Neutrophil (primary cell): Measurements from ENCODE around the gene SUSD2.

Source experiments
- H3K27ac ChIP-seq: fragments of 200-600 bp; sonication (generic); 2 replicates; pipeline ENCODE4 v1.5.1; 2016; ENCODE audit warnings: mild to moderate bottlenecking, moderate library complexity
- H3K27me3 ChIP-seq: fragments of 200-600 bp; sonication (generic); 2 replicates; pipeline ENCODE4 v1.6.0; 2016; ENCODE audit warnings: mild to moderate bottlenecking
- H3K36me3 ChIP-seq: fragments of 200-600 bp; sonication (generic); 2 replicates; pipeline ENCODE4 v1.5.1; 2017
- H3K4me1 ChIP-seq, 2 experiments: fragments of 200-600 bp in 1 of 2; sonication (generic) in 1 of 2; 1 replicate in 1 of 2; 2 replicates in 1 of 2; pipeline versions ENCODE4 v1.5.1 to v1.6.1; 2013 to 2016; ENCODE audit warnings: low read depth in 1 of 2, low read length in 1 of 2, mild to moderate bottlenecking in 1 of 2, moderate library complexity in 1 of 2; ENCODE audit not compliant: control insufficient read depth in 1 of 2, insufficient read depth in 1 of 2
- H3K4me3 ChIP-seq, 2 experiments: fragments of 200-600 bp in 1 of 2; sonication (generic) in 1 of 2; 1 replicate in 1 of 2; 2 replicates in 1 of 2; pipeline ENCODE4 v1.5.1; 2013 to 2016; ENCODE audit warnings: low read depth in 1 of 2, low read length in 1 of 2, mild to moderate bottlenecking in 1 of 2, moderate library complexity in 1 of 2
- H3K9me3 ChIP-seq: fragments of 200-600 bp; sonication (generic); 2 replicates; pipeline ENCODE4 v1.5.1; 2016
- TF ChIP-seq, protein P1 (sequence below): fragments of 200-600 bp; sonication (generic); IDR thresholded peaks from 2 replicates; pipeline ENCODE4 v1.5.1; 2016; ENCODE audit warnings: antibody characterized with exemption

SUSD2 gene

DNA sequence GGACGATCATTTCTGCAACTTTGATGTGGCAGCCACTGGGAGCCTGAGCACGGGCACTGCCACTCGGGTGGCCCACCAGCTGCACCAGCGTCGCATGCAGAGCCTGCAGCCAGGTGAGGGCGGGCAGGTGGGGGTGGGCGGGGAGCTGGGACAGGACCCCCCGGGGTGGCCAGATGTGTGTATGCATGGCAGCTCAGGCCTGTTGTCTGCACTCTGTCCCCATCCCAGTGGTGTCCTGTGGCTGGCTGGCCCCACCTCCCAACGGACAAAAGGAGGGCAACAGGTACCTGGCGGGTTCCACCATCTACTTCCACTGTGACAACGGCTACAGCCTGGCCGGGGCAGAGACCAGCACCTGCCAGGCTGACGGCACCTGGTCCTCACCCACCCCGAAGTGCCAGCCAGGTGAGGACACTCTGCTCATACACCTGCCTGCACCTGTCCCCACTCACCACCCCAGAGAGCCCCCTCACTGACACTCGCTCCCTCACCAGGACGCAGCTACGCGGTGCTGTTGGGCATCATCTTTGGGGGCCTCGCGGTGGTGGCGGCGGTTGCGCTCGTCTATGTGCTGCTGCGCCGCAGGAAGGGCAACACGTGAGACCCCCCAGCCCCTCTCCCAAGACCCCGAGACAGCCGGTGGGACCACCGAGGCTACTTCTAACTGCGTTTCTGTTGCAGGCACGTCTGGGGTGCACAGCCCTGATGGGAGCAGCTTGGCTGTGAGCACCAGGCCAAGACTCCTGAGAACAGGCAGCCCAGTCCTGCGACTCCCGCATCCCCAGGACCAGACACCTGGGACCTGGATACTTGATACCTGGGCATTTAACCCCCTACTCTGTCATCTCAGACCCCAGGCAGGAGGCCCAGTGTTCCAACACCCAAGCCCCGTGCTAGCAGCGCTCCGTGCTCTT is 6.7 kb downstream of the SUSD2 start:
- H3K4me3 ChIP-seq: no peak overlapping the region
- no peaks in the 10 kb centered on the region for H3K36me3 ChIP-seq
- TF ChIP-seq, protein P1, sequence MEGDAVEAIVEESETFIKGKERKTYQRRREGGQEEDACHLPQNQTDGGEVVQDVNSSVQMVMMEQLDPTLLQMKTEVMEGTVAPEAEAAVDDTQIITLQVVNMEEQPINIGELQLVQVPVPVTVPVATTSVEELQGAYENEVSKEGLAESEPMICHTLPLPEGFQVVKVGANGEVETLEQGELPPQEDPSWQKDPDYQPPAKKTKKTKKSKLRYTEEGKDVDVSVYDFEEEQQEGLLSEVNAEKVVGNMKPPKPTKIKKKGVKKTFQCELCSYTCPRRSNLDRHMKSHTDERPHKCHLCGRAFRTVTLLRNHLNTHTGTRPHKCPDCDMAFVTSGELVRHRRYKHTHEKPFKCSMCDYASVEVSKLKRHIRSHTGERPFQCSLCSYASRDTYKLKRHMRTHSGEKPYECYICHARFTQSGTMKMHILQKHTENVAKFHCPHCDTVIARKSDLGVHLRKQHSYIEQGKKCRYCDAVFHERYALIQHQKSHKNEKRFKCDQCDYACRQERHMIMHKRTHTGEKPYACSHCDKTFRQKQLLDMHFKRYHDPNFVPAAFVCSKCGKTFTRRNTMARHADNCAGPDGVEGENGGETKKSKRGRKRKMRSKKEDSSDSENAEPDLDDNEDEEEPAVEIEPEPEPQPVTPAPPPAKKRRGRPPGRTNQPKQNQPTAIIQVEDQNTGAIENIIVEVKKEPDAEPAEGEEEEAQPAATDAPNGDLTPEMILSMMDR: no peak

DNA sequence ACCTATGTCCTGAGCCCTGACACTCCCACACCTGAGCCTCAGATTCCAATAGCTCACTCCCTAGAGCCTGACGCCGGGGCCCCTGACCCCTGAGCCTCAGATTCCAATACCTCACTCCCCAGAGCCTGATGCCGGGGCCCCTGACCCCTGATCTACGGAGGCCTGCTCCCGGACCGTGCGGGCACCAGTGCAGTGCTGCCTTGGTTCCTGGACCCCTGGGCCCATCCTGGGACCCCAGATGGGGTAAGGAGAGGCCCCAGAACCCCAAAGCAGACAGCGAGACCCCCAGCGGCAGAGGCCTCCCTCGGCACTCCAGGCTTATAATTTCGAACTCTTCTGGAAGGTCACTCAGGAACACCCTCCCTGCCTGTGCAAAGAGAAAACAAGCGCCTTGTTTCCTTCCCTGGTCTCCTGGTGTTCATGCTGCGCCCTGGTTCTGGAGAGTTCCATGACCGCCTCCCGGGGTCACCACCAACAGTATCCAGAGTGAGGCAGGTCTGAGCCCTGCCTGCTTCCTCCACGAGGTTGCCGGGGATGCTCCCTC is 7.5 kb downstream of the SUSD2 start:
- Histone ChIP-seq H3K4me1 (peaks cover 12 to 13% of the 10 kb centered on the region in 2 experiments), H3K4me3 (no peak overlapping the region), H3K9me3 (no peaks in the 10 kb centered on the region), H3K36me3 (no peaks in the 10 kb centered on the region), H3K27ac (no peak overlapping the region), H3K27me3 (no peaks in the 10 kb centered on the region)
- TF ChIP-seq, protein P1: no peak

More for the DNA sequence above, 6.7 kb downstream of the SUSD2 start:
- Histone ChIP-seq H3K27ac (no peak overlapping the region), H3K9me3 (no peaks in the 10 kb centered on the region), H3K4me1 (peaks cover 12 to 13% of the 10 kb centered on the region in 2 experiments), H3K27me3 (no peaks in the 10 kb centered on the region)

DNA sequence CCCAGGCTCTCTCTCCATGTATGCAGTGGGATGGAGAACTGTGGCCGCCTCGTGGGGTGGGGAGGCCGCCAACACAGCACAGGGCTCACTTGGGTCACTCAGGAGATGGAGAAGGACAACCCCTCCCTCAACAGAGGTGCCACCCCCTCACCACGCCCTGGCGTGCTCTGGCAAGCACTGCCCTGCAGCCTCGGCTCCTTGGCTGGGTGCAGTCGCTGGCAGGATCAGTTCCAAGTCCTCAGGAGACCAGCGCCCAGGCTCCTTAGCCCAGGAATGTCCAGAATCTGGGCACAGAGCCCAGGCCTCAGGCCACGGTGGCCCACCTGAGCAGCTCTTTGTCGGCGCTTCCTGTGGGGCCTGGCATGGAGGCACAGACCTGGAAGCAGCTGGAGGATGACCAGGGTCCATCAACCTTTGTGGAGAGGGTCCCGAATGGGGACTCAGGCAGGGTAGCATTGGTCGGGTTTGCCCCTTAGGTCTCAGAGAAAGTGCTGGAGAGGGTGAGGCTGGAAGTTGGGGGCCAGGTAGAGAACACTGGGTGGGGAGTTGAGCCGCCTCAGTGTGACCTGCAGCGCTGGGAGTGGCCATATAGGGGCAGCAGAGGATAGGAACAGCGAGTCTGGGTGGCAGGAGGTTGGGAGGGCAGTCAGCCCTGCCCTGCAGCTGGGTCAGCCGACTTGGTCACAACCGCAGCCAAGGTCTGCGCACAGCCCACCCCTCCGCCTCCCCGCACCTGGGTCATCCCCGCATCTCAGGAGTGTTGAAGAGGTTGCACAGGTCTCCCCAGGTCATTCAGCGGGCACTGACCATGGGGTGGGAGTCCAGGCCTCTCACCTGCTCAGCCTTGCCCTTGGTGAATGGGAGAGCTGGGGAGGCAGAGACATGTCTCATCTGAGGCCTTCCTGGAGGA is 8.2 kb downstream of the SUSD2 start:
- TF ChIP-seq, protein P1: peak; percentile 94
- no peaks in the 10 kb centered on the region for H3K27me3 ChIP-seq
- H3K4me1 ChIP-seq: peaks cover 12 to 13% of the 10 kb centered on the region in 2 experiments
- no peaks in the 10 kb centered on the region for H3K9me3 ChIP-seq
- H3K27ac ChIP-seq: peak overlapping the region; percentile 44
- H3K36me3 ChIP-seq: no peaks in the 10 kb centered on the region
- H3K4me3 ChIP-seq: peak overlapping the region in 1 of 2 experiments; percentile 31

DNA sequence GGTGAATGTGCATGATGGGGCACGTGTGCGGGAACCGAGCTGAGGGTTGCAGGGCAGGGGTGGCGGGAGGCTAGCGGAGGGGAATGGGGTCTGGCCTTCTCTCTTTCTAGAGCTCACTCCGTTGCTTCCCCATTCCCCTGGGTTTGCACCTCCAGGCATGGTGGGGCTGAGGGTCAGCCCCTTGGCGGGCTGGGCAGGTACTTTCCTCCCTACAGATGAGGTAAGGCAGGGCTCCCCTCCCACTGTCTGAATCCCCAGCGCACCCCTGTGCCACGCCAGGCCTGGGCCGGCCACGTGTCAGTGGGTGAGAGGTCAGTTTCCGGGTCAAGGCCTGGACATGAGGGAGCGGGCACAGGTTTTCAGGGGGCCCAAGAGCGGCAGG is 8.9 kb downstream of the SUSD2 start:
- H3K36me3 ChIP-seq: no peaks in the 10 kb centered on the region
- no peak overlapping the region for H3K27ac ChIP-seq
- H3K4me3 ChIP-seq: no peak overlapping the region
- peaks cover 12 to 13% of the 10 kb centered on the region in 2 experiments for H3K4me1 ChIP-seq
- TF ChIP-seq, protein P1: no peak
- no peaks in the 10 kb centered on the region for H3K27me3 ChIP-seq
- H3K9me3 ChIP-seq: no peaks in the 10 kb centered on the region

DNA sequence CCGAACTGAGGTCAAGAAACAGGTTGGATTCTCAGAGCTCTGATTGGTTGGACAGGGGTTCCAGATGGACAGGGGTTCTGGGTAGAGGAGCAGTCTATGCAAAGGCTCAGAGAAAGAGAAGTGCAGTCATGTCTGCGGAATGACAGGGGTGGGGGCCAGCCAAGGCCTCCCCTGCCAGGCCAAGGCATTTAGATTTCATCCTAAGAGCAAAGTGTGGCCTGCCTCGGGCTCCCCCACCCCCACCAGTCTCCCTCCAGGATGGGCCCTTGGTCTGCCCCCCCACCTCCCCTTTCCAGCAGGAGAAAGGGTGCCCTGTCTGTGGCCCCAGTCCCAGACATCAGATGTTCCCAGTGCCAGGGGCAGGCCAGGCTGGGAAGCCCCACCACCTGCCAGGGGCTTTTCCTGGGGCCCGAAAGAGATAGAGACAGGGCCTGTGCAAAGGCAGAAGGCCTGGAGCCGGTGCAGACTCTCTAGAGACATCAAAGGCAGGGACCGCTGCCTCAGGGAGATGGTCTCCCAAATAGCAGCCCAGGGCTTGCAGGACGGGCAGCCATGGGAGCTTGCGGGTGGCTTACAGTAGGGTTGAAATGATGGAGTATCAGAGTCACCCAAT is 9.4 kb downstream of the SUSD2 start:
- Histone ChIP-seq H3K27me3 (no peaks in the 10 kb centered on the region), H3K36me3 (no peaks in the 10 kb centered on the region), H3K4me1 (peaks cover 12 to 13% of the 10 kb centered on the region in 2 experiments), H3K27ac (no peak overlapping the region), H3K9me3 (no peaks in the 10 kb centered on the region), H3K4me3 (no peak overlapping the region)
- TF ChIP-seq, protein P1: no peak
